DMS79 treated with DMSO at 0.1 percent for 48 hours (cell line): ENCODE measurements around the gene EPB41L3.

Source experiments
- DNase-seq: peaks from one replicate; lab custom pipeline; 2025; lab: John Stamatoyannopoulos, UW

EPB41L3 gene

GRCh38 chr18:5414546-5414945, 129.3 kb downstream of the EPB41L3 start:
- no peak for DNase-seq

DNA sequence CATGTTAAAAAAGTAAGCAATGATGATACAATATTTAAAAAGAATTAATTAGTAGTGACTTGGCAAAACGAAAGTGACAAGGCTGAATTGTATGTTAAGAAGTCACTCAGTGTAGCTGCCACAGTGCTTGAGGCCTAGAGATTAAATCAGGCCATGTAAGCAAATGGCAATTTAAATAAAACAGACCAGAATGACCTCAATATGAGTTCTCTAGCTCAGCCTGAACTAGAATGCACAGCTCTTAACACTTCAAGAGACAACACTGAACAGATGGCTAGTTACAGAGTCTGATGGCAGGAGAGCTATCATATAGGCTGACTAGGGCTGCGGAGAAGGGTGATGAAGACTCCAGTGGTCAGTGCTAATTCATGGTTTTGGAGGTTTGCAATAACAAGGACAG, 130.3 kb downstream of the EPB41L3 start:
- DNase-seq: no peak

DNA sequence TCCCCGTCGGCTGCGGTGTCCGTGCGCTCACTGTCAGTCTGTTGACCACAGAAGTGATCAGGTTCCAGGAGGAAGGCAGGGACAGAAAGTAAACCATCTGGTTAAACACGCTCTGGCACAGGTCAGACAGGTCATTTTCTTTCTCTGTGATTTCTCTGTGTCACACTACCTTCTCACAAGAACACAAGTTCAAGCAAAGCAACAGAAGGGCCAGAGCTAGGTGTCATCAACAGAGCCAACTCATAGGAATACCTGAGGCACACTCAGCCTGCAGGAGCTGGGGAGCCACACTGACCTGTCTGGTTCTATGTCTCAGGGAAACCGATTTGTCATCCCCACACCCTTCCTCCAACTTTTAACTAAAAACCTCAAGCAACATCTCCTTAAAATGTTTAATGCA, 133.2 kb downstream of the EPB41L3 start:
- no peak for DNase-seq

- DNase-seq: no peak
Observed at GRCh38 chr18:5398269-5398668, 145.5 kb downstream of the EPB41L3 start.

GRCh38 chr18:5397102-5397501, 146.7 kb downstream of the EPB41L3 start:
- DNase-seq: no peak

DNA sequence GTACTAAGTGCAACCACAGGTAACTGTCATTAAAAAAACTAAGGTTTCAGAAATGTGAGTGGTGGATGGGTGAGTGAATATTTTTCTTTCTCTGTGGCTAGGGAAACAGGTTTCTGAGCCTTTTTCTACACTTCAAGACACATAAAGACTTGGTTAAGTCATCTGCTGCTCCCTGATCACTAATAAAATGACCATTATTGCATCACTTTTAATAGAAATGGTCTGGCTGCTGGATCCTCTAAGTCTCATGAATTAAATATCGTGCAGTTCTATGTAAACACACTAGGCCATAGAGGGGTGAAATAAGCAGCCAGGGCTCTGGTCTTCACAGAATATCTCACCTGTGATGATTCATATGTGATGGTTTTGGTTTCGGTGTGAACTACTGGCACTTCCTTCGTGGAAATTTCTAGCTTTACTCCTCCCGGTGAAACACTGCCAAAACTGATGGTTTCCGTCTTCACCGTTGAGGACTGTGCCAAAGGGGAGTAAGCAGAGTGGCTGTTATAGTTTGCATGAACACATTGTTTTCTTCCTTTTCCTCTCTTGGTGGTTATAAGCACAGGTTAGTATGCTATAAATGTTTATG, 147.8 kb downstream of the EPB41L3 start:
- no peak for DNase-seq

DNA sequence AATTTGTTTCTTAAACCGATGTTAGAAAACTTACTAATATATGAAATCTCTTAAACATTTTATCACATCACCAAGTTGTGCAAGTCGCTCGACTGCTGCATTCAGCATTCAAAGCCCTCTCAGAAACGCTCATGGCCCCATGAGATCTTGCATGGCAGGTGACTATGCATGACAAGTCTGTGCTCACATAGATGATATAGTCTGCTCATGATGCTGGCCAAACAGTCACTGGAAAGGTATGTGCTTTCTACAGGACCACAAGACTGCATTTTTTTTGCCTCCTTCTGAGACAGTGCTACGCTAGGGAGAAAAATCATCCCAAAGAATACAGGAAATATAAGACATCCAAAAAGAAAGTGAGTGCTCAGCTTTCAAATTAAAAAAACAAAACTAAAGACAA, 150.0 kb downstream of the EPB41L3 start:
- no peak for DNase-seq

DNA sequence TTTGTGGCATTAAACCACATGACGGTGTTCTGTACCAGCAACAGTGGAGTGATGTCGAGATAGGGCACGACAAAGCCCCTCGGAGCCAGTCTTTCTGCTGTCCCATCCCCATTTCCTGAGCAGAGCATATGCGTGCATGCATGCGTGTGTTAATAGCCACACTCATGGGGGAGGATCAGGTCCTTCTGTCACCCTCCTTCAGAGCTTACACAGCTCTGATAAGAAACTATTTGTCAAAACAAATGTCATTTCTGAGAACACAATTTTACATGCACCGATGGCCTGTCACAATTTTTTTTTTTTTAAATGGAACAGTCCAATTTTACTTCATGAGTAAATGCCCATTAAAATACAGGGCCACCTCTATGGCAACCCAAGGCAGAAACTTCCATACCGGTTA, 152.4 kb downstream of the EPB41L3 start:
- no peak for DNase-seq

DNA sequence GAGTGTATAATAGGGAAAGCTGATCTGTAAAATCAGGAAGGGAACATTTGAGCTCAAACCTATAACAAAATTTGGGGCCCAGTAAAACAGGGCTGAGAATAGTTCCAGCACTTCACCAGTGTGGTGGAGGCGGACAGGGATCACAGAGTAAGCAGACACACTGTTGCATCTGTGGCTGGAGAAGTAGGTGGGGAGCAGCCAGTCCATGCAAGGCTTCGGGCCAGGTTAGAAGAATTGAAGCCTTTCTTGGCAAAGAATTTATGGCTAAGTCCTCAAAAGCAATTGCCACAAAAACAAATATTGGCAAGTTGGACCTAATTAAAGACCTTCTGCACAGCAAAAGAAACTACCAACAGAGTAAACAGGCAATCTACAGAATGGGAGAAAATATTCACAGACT, 154.4 kb downstream of the EPB41L3 start:
- DNase-seq: peak; percentile 73

- peak; percentile 73 for DNase-seq
Observed at GRCh38 chr18:5388896-5389295, 154.9 kb downstream of the EPB41L3 start.

DNA sequence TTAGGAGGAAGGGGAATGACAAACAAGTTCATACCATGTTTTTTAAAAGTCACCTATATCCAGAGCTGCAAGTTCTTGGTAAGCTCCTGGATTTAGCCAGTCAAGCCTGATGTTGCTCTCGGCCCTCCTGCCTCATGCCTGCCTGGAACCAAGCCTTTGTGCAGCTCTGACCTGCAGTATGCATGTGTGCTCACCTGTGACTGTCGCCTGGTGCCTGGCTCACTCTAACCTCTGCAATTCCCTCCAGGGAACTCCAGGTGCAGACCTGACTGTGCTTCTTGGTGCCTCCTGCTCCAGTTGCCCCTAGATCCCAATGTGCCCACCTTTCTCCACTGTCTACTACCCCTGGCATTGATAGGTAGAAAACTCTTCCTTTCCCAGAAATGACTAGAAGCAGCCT, 163.2 kb downstream of the EPB41L3 start:
- peak; percentile 15 for DNase-seq

DNA sequence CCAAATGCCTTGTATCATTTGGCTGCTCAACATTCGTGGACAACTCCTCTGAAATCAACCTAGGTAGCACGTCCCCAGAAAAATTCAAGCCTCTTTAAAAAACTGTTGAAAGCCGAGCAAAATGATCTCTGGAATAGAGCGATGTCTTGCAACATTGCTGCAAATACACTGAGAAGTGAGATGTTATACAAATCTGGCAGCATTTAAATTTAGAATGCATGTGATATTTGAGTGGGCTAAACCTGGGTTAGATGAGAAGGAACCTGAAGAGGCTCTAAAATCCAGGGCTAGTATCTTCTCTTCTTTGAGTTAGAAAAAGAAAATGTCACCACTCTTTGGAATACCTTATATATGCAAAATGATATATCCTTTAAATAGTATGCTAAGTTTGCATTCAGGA, 166.8 kb downstream of the EPB41L3 start:
- no peak for DNase-seq

GRCh38 chr18:5370332-5370731, 173.5 kb downstream of the EPB41L3 start:
- DNase-seq: no peak

GRCh38 chr18:5369513-5369912, 174.3 kb downstream of the EPB41L3 start:
- no peak for DNase-seq

- DNase-seq: no peak
Observed at GRCh38 chr18:5365443-5365842, 178.4 kb downstream of the EPB41L3 start.

DNA sequence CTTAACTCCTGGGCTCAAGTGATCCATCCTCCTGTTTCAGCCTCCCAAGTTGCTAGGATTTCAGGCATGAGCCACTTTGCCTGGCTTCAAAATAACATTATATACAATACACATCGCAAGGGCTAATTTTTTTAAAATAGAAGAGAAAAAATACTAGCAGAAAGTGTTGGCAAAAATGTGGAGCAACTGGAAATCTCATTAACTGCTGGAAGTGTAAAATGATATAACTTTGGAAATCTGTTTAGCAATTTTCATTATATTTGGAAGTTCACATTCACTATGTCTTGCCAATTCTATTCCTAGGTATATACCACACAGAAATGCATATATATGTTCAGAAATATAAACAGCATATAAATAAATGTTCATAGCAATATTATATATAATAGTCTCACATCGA, 193.2 kb downstream of the EPB41L3 start:
- no peak for DNase-seq
